ENCODE measurements around the gene CUL4A.

GRCh38 chr13:113229161-113229560 lies 19.7 kb downstream of the CUL4A start:
- no peak for TF ChIP-seq CTCF (IDR thresholded peaks at IDR 0.05)
- no peak for TF ChIP-seq EZH2 (IDR thresholded peaks at IDR 0.05; ENCODE audit: borderline replicate concordance, insufficient read depth, low read depth, low read length, poor library complexity, severe bottlenecking)
